RPMI8226 (cell line): Measurements from ENCODE around the gene STYK1.
"Not testable (repeated sequence)": the region's sequence is repeated elsewhere in the genome, so short reads cannot be mapped to it uniquely, and the experiment has no call there.

ENCODE experiments used
- DNase-seq: peaks from one replicate; pipeline ENCODE4 v3.0.0-alpha.2; 2015

The STYK1 gene

DNA sequence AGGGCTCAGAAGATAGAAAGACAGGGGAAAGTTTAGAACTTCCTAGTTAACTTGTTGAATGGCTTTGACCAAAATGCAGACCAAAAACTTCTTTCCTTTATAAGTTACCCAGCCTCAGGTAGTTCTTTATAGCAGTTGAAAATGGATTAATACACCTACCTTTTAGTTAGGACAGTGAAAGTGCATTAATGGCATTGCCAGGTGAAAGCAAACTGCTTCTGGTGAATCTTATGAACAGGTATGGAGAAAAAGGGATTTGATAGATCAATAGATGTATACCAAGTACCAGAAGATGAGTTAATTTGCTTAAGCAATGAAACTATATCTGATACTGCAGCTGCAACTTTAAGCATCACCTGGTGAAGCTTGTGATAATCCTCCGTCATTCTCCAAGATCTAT is 14.2 kb upstream of the STYK1 start:
- DNase-seq = no peak

GRCh38 chr12:10672231-10672868 is 1.5 kb downstream of the STYK1 start:
- no peak for DNase-seq

DNA sequence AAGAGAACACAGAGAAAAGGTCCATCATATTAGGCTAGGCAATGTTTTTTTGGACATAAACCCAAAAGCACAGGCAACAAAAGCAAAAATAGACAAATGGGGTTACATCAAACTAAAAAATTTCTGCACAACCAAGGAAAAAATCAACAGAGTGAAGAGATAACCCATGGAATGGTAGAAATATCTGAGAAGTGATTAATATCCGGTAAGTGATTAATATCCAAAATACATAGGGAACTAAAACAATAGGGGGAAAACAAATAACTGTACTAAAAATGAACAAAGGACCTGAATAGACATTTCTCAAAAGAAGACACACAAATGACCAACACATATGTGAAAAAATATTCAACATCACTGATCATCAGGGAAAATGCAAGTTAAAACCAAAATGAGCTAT is 4.3 kb downstream of the STYK1 start:
- DNase-seq = no peak

DNA sequence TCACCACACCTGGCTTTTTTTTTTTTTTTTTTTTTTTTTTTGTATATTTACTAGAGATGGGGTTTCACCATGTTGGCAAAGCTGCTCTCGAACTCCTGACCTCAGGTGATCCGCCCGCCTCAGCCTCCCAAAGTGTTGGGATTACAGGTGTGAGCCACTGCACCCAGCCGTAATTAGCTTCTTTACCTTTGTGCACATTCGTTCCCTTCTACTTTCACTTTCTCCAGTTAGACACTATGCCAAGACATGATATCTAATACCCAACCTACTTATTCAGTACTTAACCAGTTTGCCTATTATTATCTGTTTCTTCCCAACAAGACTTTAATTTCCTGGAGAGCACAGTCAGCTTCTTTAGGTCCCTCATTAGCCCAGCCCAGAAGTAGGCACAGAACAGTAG is 5.3 kb downstream of the STYK1 start:
- DNase-seq = peak; percentile 9

DNA sequence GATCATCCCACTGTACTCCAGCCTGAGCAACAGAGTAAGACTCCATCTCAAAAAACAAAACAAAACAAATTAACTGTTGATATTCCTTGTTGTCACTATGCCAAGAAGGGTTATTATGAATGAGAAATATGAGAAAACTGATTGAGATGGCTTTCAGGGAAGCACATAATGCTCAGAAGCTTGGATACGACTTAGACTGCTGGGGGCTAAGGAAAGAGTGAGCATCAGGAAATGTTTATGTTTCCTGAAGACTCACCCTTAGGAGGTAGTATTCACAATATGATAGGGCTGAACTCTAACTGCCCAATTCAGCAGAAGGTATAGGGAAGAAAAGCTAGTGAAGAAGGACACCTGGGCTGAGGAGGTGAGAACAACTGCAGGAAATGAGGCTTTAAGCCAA is 6.3 kb downstream of the STYK1 start:
- no peak for DNase-seq

- DNase-seq = no peak
Observed at GRCh38 chr12:10664499-10664898, 9.4 kb downstream of the STYK1 start.

DNA sequence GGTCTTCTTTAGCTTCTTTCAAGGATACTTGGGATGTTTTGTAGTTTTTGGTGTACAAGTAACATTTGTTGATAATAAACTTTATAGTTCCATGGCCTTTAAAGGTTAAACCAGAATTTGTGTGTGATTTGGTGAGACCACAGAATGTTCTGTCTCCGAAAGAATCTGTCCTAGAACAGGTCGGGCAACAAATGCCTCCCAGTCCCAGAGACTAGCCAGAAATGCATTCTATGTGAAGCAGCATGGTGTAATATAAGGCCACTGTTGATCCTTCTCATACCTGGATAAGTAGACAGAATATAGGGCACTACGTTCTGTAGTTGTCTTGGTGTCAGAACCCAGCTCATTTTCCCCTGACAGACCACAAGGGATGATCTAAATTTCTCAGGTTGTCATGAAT is 10.0 kb downstream of the STYK1 start:
- DNase-seq = no peak

- DNase-seq = no peak
Observed at GRCh38 chr12:10661338-10661737, 12.5 kb downstream of the STYK1 start.

DNA sequence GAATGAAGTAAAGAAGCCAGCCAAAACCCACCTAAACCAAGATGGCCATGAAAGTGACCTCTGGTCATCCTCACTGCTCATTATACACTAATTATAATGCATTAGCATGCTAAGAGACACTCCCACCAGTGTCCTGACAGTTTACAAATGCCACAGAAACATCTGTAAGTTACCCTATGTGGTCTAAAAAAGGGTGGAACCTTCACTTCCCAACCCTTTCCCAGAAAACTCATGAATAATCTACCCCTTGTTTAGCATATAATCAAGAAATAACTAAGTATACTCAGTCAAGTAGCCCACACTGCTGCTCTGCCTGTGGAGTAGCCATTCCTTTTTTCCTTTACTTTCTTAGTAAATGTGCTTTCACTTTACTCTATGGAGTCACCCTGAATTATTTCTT is 19.8 kb downstream of the STYK1 start:
- DNase-seq = no peak

DNA sequence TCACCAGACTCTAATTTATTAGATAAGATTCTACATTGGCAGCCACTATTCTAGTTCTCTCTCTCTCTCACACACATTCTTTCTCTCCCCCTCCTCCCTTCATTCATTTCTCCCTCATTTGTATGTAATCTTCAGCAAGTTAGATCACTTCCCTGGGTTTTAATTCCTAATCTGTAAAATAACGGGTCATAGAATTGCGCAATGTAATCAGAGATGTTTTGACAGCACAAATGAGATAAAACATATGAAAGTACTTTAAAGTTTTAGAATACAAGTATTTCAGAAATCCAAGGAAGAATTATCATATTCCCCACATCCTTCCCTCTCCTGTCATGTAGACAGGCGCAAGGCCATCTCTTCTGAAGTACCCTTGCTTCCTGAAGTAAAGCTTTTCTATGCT is 21.7 kb downstream of the STYK1 start:
- no peak for DNase-seq

DNA sequence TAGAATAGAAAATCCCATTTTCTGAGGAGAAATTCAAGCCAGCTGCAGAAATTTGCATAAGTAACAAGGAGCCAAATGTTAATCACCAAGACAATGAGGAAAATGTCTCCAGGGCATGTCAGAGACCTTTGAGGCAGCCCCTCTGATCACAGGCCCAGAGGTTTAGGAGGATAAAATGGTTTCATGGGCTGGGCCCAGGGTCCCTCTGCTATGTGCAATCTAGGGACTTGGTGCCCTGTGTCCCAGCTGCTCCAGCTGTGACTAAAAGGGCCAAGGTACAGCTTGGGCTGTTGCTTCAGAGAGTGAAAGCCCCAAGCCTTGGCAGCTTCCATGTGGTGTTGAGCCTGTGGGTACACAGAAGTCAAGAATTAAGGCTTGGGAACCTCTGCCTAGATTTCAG is 27.3 kb downstream of the STYK1 start:
- not testable (repeated sequence) for DNase-seq

- no peak for DNase-seq
Observed at GRCh38 chr12:10645910-10646309, 27.9 kb downstream of the STYK1 start.

DNA sequence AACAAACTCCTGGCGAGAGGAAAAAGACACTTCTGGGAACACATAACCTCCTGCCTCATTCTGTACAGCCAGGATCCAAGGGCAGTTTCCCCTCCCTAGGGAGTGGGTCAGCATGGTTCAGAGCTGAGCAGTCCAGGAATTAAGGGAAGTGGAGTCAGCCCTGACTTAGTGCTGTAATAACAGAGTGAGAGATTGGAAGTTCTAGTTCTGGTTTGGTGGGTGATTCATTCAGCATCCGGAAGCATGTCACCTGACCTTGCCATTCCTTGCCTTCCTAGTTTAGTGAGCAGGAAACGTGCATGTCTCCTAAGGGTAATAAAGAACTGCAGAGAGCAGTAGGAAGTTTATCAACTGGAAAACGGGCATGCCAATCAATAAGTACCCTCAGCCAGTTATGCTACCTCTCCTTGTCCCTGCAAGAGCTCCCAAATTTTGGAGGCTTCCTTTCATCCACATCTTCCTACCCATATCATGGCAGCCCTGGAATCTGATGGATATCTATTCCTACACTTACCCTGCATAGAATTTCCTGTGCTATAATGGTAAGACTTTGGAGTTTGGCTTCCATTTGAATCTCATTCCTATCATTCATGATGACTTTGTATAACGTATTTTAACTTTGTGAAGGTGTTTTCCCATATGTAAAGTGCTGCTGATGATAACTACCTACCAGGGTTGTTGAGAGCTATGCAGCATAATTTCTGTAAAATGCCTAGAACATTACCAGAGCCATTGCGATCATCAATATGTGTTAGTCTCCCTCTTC is 31.9 kb downstream of the STYK1 start:
- DNase-seq = no peak

GRCh38 chr12:10638728-10639127 is 35.1 kb downstream of the STYK1 start:
- DNase-seq = no peak

- no peak for DNase-seq
Observed at GRCh38 chr12:10636611-10637010, 37.2 kb downstream of the STYK1 start.

DNA sequence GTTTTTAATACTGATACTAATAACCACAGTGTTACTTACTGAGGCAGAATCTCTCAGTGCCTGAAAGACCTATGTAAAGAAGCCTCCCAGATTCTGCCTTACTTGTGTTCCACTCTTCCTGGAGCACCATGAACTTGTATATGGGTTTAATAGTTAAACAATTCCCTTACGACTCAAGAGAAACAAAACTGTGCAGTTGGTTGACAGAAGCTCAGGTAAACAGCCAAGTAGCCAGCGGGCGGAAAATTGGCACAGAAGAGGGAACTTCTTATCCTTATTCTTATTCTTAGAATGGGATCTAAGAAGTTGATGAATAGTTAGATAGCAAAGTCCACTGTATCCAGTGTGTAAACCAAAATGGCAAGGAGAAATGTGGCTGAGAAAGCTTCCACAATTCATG is 37.7 kb downstream of the STYK1 start:
- no peak for DNase-seq

GRCh38 chr12:10635306-10635705 is 38.5 kb downstream of the STYK1 start:
- no peak for DNase-seq

DNA sequence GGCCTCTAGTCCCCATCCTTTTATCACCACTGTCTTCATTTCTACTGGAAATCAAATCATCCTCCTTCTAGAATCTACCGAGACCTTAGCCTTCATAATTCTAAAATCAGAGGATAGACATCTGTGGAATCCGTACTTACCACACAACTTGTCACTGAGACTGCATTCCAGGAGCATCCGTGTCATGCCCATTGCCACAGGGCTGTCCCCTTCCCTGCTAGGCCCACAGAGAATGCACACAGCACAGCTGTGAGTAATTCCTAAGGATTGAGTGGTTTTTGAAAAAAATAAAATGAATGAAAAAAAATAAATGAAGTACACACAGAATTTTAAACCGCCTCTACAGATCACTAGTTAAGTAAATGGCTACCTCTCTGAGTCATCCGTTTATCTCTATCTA is 39.4 kb downstream of the STYK1 start:
- no peak for DNase-seq

DNA sequence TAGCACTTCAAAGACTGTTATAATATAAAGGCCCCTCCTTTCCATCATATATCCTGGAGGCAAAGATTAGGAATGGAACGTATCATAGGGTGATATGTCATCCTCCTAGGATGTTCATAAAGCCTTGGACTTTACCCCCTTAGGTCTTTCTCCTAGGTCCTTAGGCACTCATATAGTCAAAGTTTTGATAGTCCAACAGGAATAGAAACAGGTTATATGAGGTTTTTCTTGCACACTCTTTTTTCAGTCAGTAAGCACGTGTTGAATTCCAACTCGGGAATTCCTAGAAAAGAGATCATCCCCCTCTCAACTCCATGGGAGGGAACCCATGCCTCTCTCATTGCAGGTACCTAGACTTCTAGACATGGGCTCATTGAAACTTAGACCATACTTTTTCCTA is 40.3 kb downstream of the STYK1 start:
- DNase-seq = no peak

GRCh38 chr12:10632226-10632625 is 41.6 kb downstream of the STYK1 start:
- DNase-seq = no peak

DNA sequence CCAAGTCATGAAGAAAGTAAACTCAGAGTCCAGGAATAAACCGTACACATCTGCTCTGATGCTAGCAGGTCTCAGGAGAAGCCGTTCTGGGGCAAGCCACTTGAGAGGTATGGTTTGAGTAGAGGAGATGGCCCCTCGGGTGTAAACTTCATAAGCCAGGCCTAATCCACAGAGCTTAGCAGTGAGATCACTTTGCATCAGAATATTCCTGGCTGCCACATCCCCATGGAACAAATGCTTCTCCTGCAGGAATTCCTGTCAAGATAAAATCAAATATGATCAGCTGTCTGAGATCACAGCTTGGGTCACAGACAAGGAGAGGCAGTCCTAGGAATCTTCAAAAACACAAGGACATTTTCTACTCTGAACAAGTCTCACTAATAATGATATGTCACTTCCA is 49.2 kb downstream of the STYK1 start:
- no peak for DNase-seq

DNA sequence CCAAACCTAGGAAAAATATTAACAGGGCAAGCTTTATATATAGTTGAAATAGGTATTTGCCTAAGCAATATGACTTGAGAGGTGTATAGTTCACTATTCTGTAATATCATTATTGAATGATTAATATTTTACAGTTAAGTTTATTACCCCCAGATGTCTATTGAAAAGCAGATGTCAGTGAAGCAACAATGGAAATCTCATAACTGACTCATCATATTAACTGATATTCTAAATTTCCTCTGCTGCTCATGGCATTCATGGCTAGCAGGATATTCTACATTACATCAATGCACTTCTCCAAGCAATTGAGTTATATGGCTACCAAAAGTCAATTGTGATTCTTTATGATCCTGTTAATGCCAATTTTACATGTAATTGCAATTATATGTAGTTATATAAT is 50.7 kb downstream of the STYK1 start:
- DNase-seq = no peak

DNA sequence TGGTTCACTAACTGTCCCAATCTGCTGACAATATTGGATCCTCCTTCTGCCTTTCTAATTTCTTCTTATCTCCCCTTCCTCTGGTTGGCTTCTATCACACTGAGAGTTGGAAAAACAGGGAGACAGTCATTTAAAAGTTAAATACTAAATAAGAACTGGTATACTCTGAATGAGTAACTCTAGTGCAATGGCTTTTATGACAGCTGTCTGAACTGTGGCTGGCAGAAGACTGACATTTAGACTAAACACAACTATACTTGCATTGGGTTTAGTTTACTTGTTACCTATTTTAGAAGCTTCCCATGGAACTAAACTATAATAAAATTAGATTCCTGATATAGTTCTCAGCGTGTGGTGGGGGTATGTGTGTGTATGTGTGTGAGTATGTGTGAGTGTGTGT is 52.6 kb downstream of the STYK1 start:
- no peak for DNase-seq

DNA sequence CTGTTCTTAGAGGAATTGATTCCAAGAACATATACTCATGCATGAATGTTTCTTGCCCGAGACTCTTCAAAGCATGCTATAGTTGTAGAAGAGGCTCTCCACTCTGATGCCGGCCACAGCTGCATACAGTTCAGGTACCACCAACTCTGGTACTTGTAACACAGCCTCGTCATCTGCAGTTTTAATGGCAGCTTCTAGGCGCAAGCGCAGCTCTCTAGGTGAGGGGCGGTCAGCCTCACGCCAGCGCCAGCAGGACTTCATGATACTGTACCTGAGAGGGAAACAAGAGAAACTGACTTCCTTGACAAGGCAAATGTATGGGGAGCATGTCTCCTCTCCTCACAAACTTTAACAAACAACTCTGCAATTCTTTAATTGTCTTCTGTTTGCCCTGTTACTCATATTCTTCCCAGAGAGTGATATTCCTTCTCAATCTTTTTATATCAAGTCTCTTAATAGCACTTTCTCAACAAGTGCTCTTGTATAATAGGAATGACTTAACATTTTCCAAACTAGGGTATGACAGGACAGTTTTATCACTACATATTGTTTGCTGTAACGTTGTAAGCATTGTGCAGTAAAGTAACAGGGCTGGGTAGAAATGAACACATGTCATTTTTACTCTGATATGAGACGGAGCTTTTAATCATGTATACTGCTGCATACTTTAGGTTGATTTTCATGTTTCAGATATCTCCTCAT is 53.6 kb downstream of the STYK1 start:
- DNase-seq = no peak
